Measurements from ENCODE around the gene CLIC4. TPM values are rescaled to one million over a fixed set of nuclear protein-coding genes. Genes with fewer than 3 reads are reported as not detected.
A peak's percentile ranks its signal among the peaks of the same experiment; 100 is the strongest.

CLIC4 gene
- total and polyA plus RNA-seq, 4 donors, result 97.4 to 245 (median 155) TPM

- H3K4me1 ChIP-seq (ENCODE audit: control insufficient read depth, insufficient read depth, low read length), result peaks cover 4% of the 10 kb centered on the region
- peaks cover 2% of the 10 kb centered on the region for H3K27me3 ChIP-seq (ENCODE audit: control insufficient read depth, insufficient read depth, low read length)
- peak in 1 of 6 donors; percentile 41 for DNase-seq (ENCODE audit: low read depth in 4 of 6, low spot score in 6 of 6)
- 50% methylated on average over 26 of the region's 28 CpGs for WGBS (ENCODE audit: insufficient coverage)
- no peak overlapping the region for H3K4me3 ChIP-seq (ENCODE audit: low read depth, low read length)
- H3K27ac ChIP-seq (ENCODE audit: low read depth, low read length), result no peak overlapping the region
- H3K36me3 ChIP-seq (ENCODE audit: control insufficient read depth, insufficient read depth, low read length), result no peaks in the 10 kb centered on the region
- H3K9me3 ChIP-seq (ENCODE audit: control insufficient read depth, insufficient read depth, low read length), result no peaks in the 10 kb centered on the region
Measured at GRCh38 chr1:24861821-24862727, 116.8 kb downstream of the CLIC4 start.

GRCh38 chr1:24862775-24863483 is 117.7 kb downstream of the CLIC4 start:
- Histone ChIP-seq H3K36me3 (ENCODE audit: control insufficient read depth, insufficient read depth, low read length) (no peaks in the 10 kb centered on the region), H3K4me3 (ENCODE audit: low read depth, low read length) (no peak overlapping the region), H3K4me1 (ENCODE audit: control insufficient read depth, insufficient read depth, low read length) (peaks cover 4% of the 10 kb centered on the region), H3K27ac (ENCODE audit: low read depth, low read length) (no peak overlapping the region), H3K9me3 (ENCODE audit: control insufficient read depth, insufficient read depth, low read length) (no peaks in the 10 kb centered on the region), H3K27me3 (ENCODE audit: control insufficient read depth, insufficient read depth, low read length) (peaks cover 7% of the 10 kb centered on the region)
- no peak for DNase-seq (ENCODE audit: low read depth in 4 of 6, low spot score in 6 of 6)
- 85% methylated on average over 12 of the region's 12 CpGs for whole genome bisulfite sequencing (ENCODE audit: insufficient coverage)

DNA sequence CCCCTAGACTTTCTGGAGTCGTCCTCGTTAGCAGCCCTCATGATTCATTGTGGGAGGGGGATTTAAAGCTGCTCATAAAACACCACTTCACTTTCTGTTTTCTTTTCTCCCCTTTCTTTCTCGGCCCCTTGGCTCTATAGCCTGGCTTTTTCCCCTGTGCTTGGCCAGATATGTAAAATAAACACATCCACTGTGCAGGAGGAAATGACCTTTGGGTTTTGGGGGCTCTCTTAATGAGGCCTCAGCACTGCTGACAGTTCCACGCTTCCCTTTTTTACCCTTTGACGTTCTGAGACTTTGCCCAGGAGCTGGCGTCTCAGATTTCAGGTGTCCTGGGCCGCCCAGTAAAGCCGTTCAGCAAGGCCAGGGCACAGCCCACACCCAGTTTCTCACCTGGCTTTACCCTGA is 119.1 kb downstream of the CLIC4 start:
- Histone ChIP-seq H3K36me3 (ENCODE audit: control insufficient read depth, insufficient read depth, low read length) (no peaks in the 10 kb centered on the region), H3K9me3 (ENCODE audit: control insufficient read depth, insufficient read depth, low read length) (no peaks in the 10 kb centered on the region), H3K27ac (ENCODE audit: low read depth, low read length) (no peak overlapping the region), H3K4me1 (ENCODE audit: control insufficient read depth, insufficient read depth, low read length) (peaks cover 4% of the 10 kb centered on the region), H3K4me3 (ENCODE audit: low read depth, low read length) (no peak overlapping the region), H3K27me3 (ENCODE audit: control insufficient read depth, insufficient read depth, low read length) (peaks cover 10% of the 10 kb centered on the region)
- DNase-seq (ENCODE audit: low read depth in 4 of 6, low spot score in 6 of 6), result no peak
- 65% methylated on average over 5 of the region's 8 CpGs for WGBS (ENCODE audit: insufficient coverage)

DNA sequence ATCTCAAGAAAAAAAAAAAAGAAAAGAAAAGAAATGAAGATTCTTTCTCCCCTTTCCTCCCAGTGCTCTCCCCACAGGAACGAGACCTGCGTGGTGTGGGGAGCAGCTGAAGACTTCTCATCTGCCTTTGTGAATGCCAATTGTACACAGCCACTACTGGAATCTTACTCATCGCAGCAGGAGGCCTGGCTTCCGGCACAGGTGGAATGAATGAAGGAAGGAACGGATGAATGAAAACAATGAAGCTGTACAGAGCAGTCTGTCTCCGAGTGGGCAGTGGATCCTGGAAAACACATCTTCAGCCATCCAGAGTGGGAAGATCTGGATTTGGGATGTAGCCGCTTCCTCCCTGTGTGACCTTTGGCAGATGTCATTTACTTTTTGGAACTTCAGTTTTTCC is 119.9 kb downstream of the CLIC4 start:
- H3K27me3 ChIP-seq (ENCODE audit: control insufficient read depth, insufficient read depth, low read length), result peaks cover 10% of the 10 kb centered on the region
- 69% methylated on average over 3 of the region's 7 CpGs for WGBS (ENCODE audit: insufficient coverage)

DNA sequence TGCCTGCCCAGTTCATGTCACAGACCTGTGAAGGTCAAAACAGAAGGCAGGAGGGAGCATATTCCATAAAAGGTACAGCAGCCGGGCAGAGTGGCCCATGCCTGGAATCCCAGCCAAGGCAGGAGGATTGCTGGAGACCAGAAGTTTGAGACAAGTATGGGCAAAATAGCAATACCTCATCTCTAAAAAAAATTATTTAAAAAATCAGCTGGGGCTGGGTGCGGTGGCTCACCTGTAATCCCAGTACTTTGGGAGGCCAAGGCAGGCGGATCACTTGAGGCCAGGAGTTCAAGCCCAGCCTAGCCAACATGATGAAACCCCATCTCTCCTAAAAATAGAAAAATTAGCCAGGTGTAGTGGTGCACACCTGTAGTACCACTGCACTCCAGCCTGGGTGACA is 120.3 kb downstream of the CLIC4 start:
- Histone ChIP-seq H3K4me1 (ENCODE audit: control insufficient read depth, insufficient read depth, low read length) (peaks cover 4% of the 10 kb centered on the region), H3K9me3 (ENCODE audit: control insufficient read depth, insufficient read depth, low read length) (no peaks in the 10 kb centered on the region), H3K36me3 (ENCODE audit: control insufficient read depth, insufficient read depth, low read length) (no peaks in the 10 kb centered on the region), H3K27me3 (ENCODE audit: control insufficient read depth, insufficient read depth, low read length) (peaks cover 10% of the 10 kb centered on the region), H3K27ac (ENCODE audit: low read depth, low read length) (no peak overlapping the region), H3K4me3 (ENCODE audit: low read depth, low read length) (no peak overlapping the region)
- WGBS (ENCODE audit: insufficient coverage), result 100% methylated on average over 1 of the region's 3 CpGs
- DNase-seq (ENCODE audit: low read depth in 4 of 6, low spot score in 6 of 6), result no peak

More for the DNA sequence above, 119.9 kb downstream of the CLIC4 start:
- no peak for DNase-seq (ENCODE audit: low read depth in 4 of 6, low spot score in 6 of 6)
- no peak overlapping the region for H3K27ac ChIP-seq (ENCODE audit: low read depth, low read length)
- H3K4me3 ChIP-seq (ENCODE audit: low read depth, low read length), result no peak overlapping the region
- no peaks in the 10 kb centered on the region for H3K36me3 ChIP-seq (ENCODE audit: control insufficient read depth, insufficient read depth, low read length)
- H3K9me3 ChIP-seq (ENCODE audit: control insufficient read depth, insufficient read depth, low read length), result no peaks in the 10 kb centered on the region
- H3K4me1 ChIP-seq (ENCODE audit: control insufficient read depth, insufficient read depth, low read length), result peaks cover 4% of the 10 kb centered on the region

DNA sequence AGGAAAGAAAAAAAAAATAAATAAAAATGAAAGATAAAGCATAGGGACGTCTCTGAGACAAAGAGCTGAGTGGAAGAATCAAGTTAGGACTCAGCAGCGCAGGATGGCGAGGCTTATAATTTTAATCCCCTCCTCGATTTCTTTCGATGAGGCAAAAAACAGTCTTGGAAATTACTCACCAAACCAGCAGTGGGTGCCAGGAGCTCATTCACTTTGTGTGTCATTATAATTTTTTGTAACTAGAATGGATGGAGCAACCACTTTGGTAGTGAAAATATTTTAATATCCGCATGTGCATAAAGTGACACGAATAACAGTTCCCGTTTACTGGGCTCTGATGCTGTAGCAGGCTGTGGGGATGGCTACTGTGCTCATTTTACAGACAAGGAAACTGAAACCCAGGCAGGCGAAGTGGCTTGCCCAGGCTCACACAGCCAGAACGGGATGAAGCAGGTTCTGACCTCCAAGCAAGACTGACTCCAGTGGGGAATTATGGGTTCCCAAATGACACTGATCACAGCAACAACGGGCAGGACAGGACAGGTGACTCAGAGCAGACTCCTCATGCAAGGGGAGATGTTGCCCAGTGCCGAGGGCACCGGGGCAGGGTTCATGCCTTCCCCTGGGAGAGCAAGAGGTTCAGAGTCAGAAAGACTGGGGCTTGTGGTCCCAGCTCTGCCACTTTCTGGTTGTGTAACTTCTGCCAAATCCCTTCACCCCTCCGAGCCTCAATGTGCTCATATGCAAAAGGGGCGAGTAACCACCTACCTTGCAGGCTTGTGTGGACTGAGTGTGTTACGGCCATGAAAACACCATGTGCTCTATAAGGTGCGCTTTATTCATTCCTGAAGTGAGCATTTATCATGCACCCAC is 121.2 kb downstream of the CLIC4 start:
- Histone ChIP-seq H3K36me3 (ENCODE audit: control insufficient read depth, insufficient read depth, low read length) (no peaks in the 10 kb centered on the region), H3K27me3 (ENCODE audit: control insufficient read depth, insufficient read depth, low read length) (peaks cover 7% of the 10 kb centered on the region), H3K4me3 (ENCODE audit: low read depth, low read length) (no peak overlapping the region), H3K27ac (ENCODE audit: low read depth, low read length) (no peak overlapping the region), H3K4me1 (ENCODE audit: control insufficient read depth, insufficient read depth, low read length) (peaks cover 4% of the 10 kb centered on the region), H3K9me3 (ENCODE audit: control insufficient read depth, insufficient read depth, low read length) (no peaks in the 10 kb centered on the region)
- WGBS (ENCODE audit: insufficient coverage), result 85% methylated on average over 11 of the region's 17 CpGs
- no peak for DNase-seq (ENCODE audit: low read depth in 4 of 6, low spot score in 6 of 6)

- Histone ChIP-seq H3K27ac (ENCODE audit: low read depth, low read length) (no peak overlapping the region), H3K27me3 (ENCODE audit: control insufficient read depth, insufficient read depth, low read length) (peaks cover 7% of the 10 kb centered on the region), H3K4me1 (ENCODE audit: control insufficient read depth, insufficient read depth, low read length) (peaks cover 4% of the 10 kb centered on the region), H3K9me3 (ENCODE audit: control insufficient read depth, insufficient read depth, low read length) (no peaks in the 10 kb centered on the region), H3K4me3 (ENCODE audit: low read depth, low read length) (no peak overlapping the region), H3K36me3 (ENCODE audit: control insufficient read depth, insufficient read depth, low read length) (no peaks in the 10 kb centered on the region)
- 67% methylated on average over 17 of the region's 18 CpGs for WGBS (ENCODE audit: insufficient coverage)
- DNase-seq (ENCODE audit: low read depth in 4 of 6, low spot score in 6 of 6), result no peak
Measured at GRCh38 chr1:24867084-24867870, 122.0 kb downstream of the CLIC4 start.

DNA sequence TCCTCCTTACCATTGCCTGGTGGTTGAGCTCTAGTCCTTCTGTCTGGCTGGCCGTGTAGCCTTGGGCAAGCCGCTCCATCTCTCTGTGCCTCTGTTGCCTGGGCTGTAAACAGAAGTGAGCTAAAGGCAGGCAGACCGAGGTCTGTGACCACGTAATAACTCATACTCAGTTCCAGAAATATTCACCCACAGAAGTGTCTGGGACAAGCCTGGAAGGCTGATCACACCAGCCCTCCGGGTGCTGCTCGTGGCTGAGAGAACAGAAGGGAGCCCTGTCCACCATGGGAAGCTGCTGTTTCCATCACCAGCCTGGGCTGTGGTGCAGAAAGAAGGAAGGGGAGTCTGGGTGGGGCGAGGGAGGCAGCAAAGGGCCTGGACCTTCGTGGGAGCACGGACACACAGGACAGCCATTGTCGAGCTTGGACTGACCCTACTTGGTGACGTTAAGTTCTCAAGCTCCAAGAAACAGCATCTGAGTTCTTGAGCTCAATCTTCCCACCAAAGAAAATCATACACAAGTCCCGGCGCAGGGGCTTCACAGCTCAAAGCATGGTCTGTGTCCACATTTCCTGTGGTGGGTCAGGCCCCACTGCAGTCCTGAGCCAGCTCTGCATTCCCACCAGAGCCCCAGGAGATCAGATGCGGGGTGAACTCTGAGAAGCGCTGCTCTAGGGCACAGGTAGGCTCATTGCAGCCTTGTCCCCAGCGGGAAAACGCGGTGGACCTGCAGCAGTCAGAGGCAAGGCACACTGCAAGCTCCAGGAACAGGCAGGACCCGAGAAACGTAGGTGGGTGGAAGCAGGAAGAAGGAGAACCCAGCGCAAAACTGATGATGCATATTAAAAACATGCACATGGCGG is 123.0 kb downstream of the CLIC4 start:
- DNase-seq (ENCODE audit: low read depth in 4 of 6, low spot score in 6 of 6), result no peak
- Histone ChIP-seq H3K27ac (ENCODE audit: low read depth, low read length) (no peak overlapping the region), H3K4me1 (ENCODE audit: control insufficient read depth, insufficient read depth, low read length) (no peaks in the 10 kb centered on the region), H3K4me3 (ENCODE audit: low read depth, low read length) (no peak overlapping the region), H3K36me3 (ENCODE audit: control insufficient read depth, insufficient read depth, low read length) (no peaks in the 10 kb centered on the region), H3K9me3 (ENCODE audit: control insufficient read depth, insufficient read depth, low read length) (no peaks in the 10 kb centered on the region), H3K27me3 (ENCODE audit: control insufficient read depth, insufficient read depth, low read length) (peaks cover 7% of the 10 kb centered on the region)
- 87% methylated on average over 19 of the region's 22 CpGs for WGBS (ENCODE audit: insufficient coverage)
